ENCODE data around the gene PAQR8. TPM values are rescaled to one million over a fixed set of nuclear protein-coding genes. Genes with fewer than 3 reads are reported as not detected.

PAQR8 gene
- total RNA-seq, 1 donor from 2014 or later = 5.8 TPM

DNA sequence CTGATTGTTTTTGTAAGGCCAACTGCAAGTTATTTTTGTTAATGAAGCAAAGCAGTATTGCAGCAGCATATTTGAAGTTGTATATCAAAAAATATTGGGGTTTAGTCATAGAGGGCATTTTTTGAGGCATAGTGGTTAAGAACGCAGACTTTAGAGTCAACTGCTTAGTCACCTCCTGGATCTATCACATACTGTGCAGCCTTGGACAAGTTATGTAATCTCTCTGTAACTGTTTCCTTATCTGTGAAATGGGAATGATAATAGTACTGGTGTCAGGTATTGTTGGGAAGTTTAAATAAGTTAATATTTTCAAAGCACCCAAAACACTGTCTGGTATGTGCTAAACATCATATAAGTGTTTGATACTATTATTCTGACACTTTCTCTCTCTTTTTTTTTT is 31.0 kb downstream of the PAQR8 start:
- ATAC-seq (no peak), DNase-seq (no peak)
- H3K27ac ChIP-seq = no peak overlapping the region
- peaks cover 12% of the 10 kb centered on the region for H3K4me1 ChIP-seq
- no peaks in the 10 kb centered on the region for H3K9me3 ChIP-seq
- TF ChIP-seq, protein P1, sequence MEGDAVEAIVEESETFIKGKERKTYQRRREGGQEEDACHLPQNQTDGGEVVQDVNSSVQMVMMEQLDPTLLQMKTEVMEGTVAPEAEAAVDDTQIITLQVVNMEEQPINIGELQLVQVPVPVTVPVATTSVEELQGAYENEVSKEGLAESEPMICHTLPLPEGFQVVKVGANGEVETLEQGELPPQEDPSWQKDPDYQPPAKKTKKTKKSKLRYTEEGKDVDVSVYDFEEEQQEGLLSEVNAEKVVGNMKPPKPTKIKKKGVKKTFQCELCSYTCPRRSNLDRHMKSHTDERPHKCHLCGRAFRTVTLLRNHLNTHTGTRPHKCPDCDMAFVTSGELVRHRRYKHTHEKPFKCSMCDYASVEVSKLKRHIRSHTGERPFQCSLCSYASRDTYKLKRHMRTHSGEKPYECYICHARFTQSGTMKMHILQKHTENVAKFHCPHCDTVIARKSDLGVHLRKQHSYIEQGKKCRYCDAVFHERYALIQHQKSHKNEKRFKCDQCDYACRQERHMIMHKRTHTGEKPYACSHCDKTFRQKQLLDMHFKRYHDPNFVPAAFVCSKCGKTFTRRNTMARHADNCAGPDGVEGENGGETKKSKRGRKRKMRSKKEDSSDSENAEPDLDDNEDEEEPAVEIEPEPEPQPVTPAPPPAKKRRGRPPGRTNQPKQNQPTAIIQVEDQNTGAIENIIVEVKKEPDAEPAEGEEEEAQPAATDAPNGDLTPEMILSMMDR (IDR thresholded peaks at IDR 0.05) = no peak
- no peaks in the 10 kb centered on the region for H3K27me3 ChIP-seq
- H3K36me3 ChIP-seq = no peaks in the 10 kb centered on the region
- intact Hi-C loops (cut with DNase I) = loop anchor here (10.0 kb wide), 1 partner anchor 88 kb away; no protein-coding TSS in a partner anchor
- H3K4me3 ChIP-seq = no peak overlapping the region

GRCh38 chr6:52393780-52394179 is 31.8 kb downstream of the PAQR8 start:
- Histone ChIP-seq H3K27me3 (no peaks in the 10 kb centered on the region), H3K4me3 (no peak overlapping the region), H3K36me3 (no peaks in the 10 kb centered on the region), H3K27ac (no peak overlapping the region), H3K9me3 (no peaks in the 10 kb centered on the region), H3K4me1 (peaks cover 12% of the 10 kb centered on the region)
- intact Hi-C loops (cut with DNase I) = loop anchor here (10.0 kb wide), 1 partner anchor 89 kb away; no protein-coding TSS in a partner anchor
- TF ChIP-seq, protein P1 (IDR thresholded peaks at IDR 0.05) = no peak
- no peak for ATAC-seq
- DNase-seq = no peak

GRCh38 chr6:52394251-52394666 is 32.3 kb downstream of the PAQR8 start:
- Histone ChIP-seq H3K9me3 (no peaks in the 10 kb centered on the region), H3K4me1 (peaks cover 12% of the 10 kb centered on the region), H3K36me3 (no peaks in the 10 kb centered on the region), H3K27me3 (no peaks in the 10 kb centered on the region), H3K4me3 (no peak overlapping the region), H3K27ac (no peak overlapping the region)
- no peak for ATAC-seq
- TF ChIP-seq, protein P1 (IDR thresholded peaks at IDR 0.05) = no peak
- DNase-seq = no peak
- intact Hi-C loops (cut with DNase I) = loop anchor here (10.0 kb wide), 1 partner anchor 89 kb away; no protein-coding TSS in a partner anchor

DNA sequence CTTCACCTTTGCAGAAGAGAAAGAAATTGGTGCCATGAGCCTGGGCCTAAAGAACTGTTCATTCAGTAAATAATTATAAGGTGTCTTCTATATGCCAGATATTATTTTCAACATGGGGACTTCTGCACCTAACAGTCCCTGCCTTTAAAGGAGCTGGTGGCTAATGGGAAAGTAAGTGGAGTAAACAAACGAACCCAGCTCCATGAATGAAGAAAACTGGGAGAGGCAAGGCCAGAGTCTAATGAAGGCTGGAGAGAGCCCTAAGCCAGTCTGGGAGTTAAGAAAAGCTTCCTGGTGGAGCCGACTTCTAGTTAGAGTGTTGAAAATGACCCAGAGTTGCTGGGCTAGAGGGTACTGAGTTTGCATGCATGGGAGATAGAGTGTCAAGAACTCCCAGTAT is 34.0 kb downstream of the PAQR8 start:
- Histone ChIP-seq H3K27me3 (no peaks in the 10 kb centered on the region), H3K36me3 (no peaks in the 10 kb centered on the region), H3K27ac (no peak overlapping the region), H3K9me3 (no peaks in the 10 kb centered on the region), H3K4me1 (no peaks in the 10 kb centered on the region), H3K4me3 (no peak overlapping the region)
- ATAC-seq (no peak), DNase-seq (no peak)
- intact Hi-C loops (cut with DNase I) = loop anchor here (10.0 kb wide), 1 partner anchor 91 kb away; no protein-coding TSS in a partner anchor
- TF ChIP-seq, protein P1 (IDR thresholded peaks at IDR 0.05) = no peak

- Histone ChIP-seq H3K27ac (no peak overlapping the region), H3K4me1 (no peaks in the 10 kb centered on the region), H3K36me3 (peaks cover 5% of the 10 kb centered on the region), H3K27me3 (no peaks in the 10 kb centered on the region), H3K4me3 (no peak overlapping the region), H3K9me3 (no peaks in the 10 kb centered on the region)
- intact Hi-C loops (cut with DNase I) = loop anchor here (10.0 kb wide), 1 partner anchor 95 kb away; no protein-coding TSS in a partner anchor
- ATAC-seq (peak; percentile 88), DNase-seq (no peak)
- TF ChIP-seq, protein P1 (IDR thresholded peaks at IDR 0.05) = peak; percentile 84
Measured at GRCh38 chr6:52399511-52400312, 37.8 kb downstream of the PAQR8 start.

Measured in upper lobe of right lung (tissue), 1 donor.